Stimulated activated CD8-positive, alpha-beta memory T cell treated with anti-CD3 and anti-CD28 coated beads, Interleukin-7, amount 100 ng/mL, for 4 hours (primary cell): Measurements from ENCODE around the gene LGALS4.
"Not testable (repeated sequence)": the region's sequence is repeated elsewhere in the genome, so short reads cannot be mapped to it uniquely, and the experiment has no call there.

Source experiments
- DNase-seq, 2 donors: peaks; one replicate each; pipeline ENCODE4 v3.0.0-alpha.2; 2020; ENCODE audit warnings: low read depth in 2 of 2

Gene LGALS4

GRCh38 chr19:38770949-38771275 lies 41.8 kb downstream of the LGALS4 start:
- DNase-seq = not testable (repeated sequence)

DNA sequence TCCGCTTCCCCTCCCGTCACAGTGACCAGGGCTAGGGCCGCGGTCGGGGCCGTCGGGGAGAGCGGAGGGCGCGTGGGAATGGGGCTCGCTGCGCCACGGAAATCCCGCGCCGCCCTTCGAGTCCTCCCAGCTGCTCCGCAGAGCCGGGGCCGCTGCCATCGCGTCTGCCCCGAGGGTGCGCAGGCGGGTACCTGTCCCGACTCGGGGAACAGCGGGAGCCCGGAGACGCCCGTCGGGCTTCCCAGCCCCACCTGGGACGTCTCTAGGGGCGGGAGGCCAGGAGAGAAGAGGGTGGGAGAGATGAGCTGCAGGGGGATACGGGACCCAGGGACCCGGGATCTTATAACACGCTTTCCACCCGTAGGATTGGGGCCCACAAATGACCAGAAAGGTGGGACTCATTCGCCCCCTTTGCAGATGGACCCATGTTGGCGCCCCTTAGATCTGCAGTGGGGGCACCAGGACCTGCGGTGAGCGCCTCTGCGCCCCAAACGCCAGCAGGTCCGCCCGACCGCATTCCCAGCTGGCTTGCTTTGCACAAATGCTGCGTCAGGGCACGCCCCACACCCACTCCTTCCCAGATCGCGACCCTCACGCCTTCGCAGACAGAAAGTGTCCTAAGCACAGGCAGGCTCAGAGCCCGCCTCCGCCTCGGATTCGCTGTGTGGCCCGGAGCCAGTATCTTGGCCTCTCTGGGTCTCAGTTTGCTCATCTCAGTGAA lies 42.4 kb downstream of the LGALS4 start:
- DNase-seq = not testable (repeated sequence)

DNA sequence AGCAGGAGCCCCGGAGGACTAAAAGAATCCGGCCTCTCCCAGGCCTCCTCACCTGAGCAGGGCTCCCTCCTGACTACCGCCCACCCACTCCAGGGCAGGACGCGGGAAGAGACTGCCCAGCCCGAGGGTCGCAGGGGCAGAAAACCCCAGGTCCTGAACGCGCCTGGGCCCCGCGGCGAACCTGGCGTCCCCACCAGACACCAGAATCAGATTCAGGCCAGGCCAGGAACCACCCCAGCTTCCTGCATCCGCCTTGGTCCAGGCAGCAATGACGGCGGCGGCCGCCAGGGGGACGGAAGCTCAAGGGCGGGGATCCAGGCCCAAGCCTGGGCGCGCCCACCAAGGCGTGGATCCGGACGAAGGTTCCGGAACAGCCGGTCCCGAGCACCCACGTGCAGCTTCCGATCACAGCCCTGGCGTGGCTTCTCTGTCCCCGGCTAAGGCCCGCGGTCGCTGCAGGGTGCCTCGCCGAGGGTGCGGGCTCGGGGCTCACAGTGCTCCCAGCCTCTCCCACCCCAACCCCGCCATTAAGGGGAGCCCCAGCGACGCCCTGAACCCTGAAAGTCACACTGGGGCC lies 43.0 kb downstream of the LGALS4 start:
- peak; percentile 72 to 86 for DNase-seq

DNA sequence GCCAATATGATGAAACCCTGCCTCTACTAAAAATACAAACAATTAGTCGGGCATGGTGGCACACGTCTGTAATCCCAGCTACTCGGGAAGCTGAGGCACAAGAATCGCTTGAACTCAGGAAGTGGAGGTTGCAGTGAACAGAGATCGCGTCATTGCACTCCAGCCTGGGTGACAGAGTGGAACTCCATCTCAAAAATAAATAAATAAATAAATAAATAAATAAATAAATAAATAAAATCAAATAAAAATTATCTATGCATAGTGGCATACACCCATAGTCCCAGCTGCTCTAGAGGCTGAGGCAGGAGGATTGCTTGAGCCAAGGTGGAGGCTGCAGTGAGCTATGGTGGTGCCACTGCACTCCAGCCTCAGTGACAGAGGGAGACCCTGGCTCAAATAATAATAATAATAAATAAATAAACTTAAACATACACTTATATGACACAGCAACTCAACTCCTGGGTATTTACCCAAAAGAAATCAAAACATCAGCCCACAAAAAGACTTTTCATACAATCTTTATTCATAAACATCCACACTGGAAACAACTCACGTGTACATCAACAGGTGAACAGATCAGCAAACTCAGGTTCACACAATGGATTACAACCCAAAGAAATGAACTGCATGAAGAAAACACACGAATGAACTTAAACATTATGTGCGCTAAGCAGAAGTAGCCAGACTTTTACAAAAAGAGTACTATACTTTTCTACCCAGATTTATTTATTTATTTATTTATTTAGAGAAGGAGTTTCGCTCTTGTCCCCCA lies 46.3 kb downstream of the LGALS4 start:
- DNase-seq = no peak

DNA sequence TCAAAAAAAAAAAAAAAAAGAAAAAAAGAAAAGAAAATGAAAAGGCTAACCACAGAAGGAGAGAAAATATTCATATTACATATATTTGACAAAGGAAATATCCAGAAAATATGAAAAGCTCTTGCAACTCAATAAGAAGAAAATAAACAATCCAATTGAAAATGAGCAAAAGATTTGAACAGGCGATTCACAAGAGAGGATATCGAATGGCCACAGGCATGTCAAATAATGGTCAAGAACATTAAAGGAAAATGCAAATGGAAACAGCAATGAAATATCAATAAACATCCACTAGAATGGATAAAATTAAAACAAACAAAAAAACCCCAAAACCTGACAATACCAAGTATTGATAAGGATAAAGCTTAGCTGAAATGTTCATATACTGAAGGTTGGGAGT lies 47.5 kb downstream of the LGALS4 start:
- DNase-seq = no peak

GRCh38 chr19:38763795-38764220 lies 48.9 kb downstream of the LGALS4 start:
- DNase-seq = no peak

DNA sequence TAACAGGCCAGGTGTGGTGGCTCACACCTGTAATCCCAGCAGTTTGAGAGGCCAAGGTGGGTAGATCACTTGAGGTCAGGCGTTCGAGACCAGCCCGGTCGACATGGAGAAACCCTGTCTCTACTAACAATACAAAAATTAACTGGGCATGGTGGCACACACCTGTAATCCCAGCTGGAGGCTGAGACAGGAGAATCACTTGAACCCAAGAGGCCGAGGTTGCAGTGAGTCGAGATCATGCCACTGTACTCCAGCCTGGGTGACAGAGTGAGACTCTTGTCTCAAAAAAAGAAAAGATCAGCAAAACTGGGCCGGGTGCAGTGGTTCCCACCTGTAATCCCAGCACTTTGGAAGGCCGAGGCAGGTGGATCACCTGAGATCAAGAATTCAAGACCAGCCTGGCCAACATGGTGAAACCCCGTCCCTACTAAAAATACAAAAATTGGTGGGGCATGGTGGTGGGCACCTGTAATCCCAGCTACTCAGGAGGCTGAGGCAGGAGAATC lies 50.8 kb downstream of the LGALS4 start:
- not testable (repeated sequence) for DNase-seq

DNA sequence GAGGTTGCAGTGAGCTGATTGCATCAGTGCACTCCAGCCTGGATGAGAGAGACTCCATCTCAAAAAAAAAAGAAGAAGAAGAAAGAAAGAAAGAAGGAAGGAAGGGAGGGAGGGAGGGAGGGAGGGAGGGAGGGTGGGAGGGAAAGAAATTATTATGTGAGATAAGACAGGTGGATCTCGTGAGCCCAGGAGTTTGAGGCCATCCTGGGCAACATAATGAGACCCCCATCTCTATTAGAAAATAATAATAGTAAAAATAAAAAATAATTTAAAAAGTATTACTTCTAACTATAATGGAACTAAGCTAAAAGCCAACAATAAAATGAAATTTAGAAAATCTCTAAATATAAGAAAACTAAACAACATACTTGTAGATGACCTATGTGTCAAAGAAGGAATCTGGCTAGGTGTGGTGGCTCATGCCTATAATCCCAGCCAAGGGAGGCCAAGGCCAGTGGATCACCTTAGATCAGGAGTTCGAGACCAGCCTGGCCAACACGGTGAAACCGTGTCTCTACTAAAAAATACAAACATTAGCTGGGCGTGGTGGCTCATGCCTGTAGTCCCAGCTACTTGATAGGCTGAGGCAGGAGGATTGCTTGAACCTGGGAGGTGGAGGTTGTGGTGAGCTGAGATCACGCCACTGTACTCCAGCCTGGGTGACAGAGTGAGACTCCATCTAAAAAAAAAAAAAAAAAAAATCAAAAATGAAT lies 51.8 kb downstream of the LGALS4 start:
- DNase-seq = not testable (repeated sequence)

DNA sequence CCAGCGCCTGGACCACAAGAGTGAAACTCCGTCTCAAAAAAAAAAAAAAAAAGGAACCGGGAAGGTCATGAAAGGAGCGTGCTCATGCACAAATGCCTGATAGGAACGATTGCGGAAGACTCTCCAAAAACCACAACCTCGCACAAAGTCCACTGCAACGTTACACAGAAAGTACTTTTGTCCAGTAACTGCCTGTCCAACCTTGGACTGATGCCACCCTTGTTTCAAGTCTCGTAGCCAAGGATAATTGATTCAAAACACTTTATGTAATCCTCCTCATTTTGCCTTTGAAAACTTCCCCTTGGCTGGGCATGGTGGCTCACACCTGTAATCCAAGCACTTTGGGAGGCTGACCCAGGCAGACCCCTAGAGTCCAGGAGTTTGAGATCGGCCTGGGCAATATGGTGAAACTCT lies 53.1 kb downstream of the LGALS4 start:
- DNase-seq = no peak

DNA sequence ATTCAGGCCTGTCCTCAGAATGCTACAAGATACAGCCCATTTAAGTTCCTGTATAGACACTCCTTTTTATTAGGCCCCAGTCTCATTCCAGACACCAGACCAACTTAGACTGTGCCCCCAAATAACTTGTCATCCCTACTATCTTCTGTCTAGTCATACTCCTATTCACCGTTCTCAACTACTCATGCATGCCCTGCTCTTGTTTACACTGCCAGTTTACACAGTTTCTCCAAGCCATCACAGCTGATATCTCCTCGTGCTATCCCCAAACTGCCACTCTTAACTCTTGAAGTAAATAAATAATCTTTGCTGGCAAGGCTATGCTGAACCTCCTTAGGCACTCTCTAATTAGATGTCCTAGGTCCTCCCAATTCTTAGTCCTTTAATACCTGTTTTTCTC lies 58.5 kb downstream of the LGALS4 start:
- DNase-seq = not testable (repeated sequence)

- DNase-seq = not testable (repeated sequence)
Measured at GRCh38 chr19:38753783-38754182, 59.0 kb downstream of the LGALS4 start.
